Activated T-helper 2 cell treated with anti-CD3 and anti-CD28 coated beads, Interferon-gamma antibody, Interleukin-2, Interleukin-4, amounts not matched to agents 10 μg/mL and 5 μg/mL and 100 μg/mL, durations not matched to agents 14 hours and 24 hours and 36 hours (primary cell): ENCODE data around the gene OR2V2. TPM values are rescaled to one million over a fixed set of nuclear protein-coding genes. Genes with fewer than 3 reads are reported as not detected.
"Not testable (repeated sequence)": the region's sequence is repeated elsewhere in the genome, so short reads cannot be mapped to it uniquely, and the experiment has no call there.

Experiments used
- DNase-seq: peaks from one replicate; pipeline ENCODE4 v3.0.0; 2021; ENCODE audit warnings: low spot score
- H3K27ac Mint-ChIP-seq: one replicate; pipeline ENCODE4 v1.8.0; 2021; ENCODE audit warnings: mixed read lengths
- H3K27me3 Mint-ChIP-seq: one replicate; pipeline ENCODE4 v1.8.0; 2021; ENCODE audit warnings: low read depth, mixed read lengths
- H3K36me3 Mint-ChIP-seq: one replicate; pipeline ENCODE4 v1.8.0; 2021; ENCODE audit warnings: low read depth, mixed read lengths
- H3K4me1 Mint-ChIP-seq: one replicate; pipeline ENCODE4 v1.8.0; 2021; ENCODE audit warnings: low read depth, mixed read lengths
- H3K4me3 Mint-ChIP-seq: one replicate; pipeline ENCODE4 v1.8.0; 2021; ENCODE audit warnings: low read depth, mild to moderate bottlenecking, moderate library complexity, mixed read lengths
- H3K9me3 Mint-ChIP-seq: one replicate; pipeline ENCODE4 v1.8.0; 2021; ENCODE audit warnings: mixed read lengths
- intact Hi-C: fragments of 100-400 bp; cut with micrococcal nuclease; formaldehyde crosslinking; loops from one replicate; pipeline ENCODE4 v1.15.1; 2023
- total RNA-seq: library from RNA; stranded (reverse); gene quantifications from 2 replicates; pipeline ENCODE4 v1.2.3, GENCODE V29; 2022

OR2V2 gene
- total RNA-seq, 1 donor from 2014 or later, result not detected

DNA sequence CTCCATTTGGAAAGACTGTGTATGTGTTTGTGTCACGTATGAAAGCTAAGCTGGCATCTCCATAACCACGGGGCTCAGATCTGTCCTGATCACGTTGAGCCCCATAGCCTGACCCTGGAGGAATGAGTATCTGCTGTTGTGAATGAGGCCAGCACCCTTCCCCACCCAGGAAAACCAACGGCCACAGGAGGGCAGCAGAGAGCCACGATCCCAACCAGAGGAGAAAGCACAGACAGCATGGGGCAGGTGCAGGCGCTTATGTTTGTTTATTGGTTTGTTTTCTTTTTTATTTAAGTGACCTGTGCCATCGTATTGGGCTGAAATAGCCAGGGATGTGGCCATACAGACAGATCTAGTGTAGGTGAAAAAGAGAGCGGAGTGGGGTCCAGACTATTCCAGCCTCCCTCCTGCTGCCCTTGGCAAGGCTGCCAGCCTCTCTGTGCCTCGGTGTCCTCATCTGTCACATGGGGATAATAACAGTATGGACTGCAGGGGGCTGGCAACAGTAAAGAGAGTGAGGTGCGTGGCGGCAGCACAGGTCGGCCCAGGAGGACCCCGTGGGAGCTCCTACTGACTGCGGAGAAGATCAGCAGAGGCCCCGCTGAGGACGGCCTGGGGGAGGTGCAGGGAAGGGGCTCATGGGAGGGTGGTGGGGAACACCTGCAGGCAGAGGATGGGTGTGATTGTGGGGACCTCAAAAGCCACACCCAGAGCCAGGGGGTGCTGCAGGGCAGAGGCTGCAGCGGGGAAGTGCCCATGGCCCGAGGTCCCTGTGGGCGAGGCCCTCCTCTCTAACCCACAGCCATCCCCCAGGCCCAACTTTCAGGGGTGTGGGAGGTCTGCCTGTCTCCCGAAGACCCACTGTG lies 12.1 kb downstream of the OR2V2 start:
- H3K36me3 Mint-ChIP-seq, result no peaks in the 10 kb centered on the region
- H3K27ac Mint-ChIP-seq, result peak overlapping the region; percentile 90
- peaks cover 4% of the 10 kb centered on the region for H3K9me3 Mint-ChIP-seq
- peaks cover 30% of the 10 kb centered on the region for H3K4me1 Mint-ChIP-seq
- peak overlapping the region; percentile 67 for H3K4me3 Mint-ChIP-seq
- DNase-seq, result peak; percentile 83
- H3K27me3 Mint-ChIP-seq, result peaks cover 7% of the 10 kb centered on the region
- intact Hi-C loops, result loop anchor here (1.0 to 5.0 kb wide), 2 partner anchors 25 to 107 kb away; no protein-coding TSS in a partner anchor

DNA sequence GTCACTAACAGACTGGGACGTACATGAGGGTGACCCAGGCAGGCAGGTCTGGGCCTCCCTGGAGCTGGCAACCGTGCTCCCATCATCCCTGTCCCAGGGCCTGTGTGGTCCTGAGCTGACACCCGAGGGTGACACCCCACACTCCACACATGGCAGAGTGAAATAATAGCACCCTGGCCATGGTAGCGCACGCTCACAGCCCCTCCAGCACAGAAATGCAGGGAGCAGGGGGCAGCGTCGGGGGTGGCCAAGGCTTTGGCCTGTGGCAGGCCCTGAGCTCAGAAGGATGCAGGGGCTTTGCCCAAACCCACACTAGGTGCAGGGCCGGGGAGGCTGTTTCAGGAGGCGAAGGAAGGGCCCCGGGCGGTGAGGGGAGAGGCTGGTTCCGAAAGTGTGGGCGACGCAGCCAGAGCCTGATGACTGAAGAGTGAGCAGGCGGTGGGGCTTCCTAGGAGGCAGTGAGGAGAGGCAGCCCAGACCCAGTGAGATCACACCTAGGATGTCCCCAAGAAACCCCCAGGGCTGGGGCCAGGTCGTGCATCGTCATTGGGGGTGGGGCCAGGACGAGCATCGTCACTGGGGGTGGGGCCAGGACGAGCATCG lies 12.9 kb downstream of the OR2V2 start:
- H3K4me1 Mint-ChIP-seq, result peaks cover 29% of the 10 kb centered on the region
- H3K27ac Mint-ChIP-seq, result peak overlapping the region; percentile 83
- DNase-seq, result peak; percentile 64
- no peaks in the 10 kb centered on the region for H3K36me3 Mint-ChIP-seq
- intact Hi-C loops, result loop anchor here (5.0 kb wide), 1 partner anchor 108 kb away; no protein-coding TSS in a partner anchor
- H3K27me3 Mint-ChIP-seq, result peaks cover 7% of the 10 kb centered on the region
- H3K4me3 Mint-ChIP-seq, result peak overlapping the region; percentile 57
- no peaks in the 10 kb centered on the region for H3K9me3 Mint-ChIP-seq

GRCh38 chr5:181160755-181161533 lies 13.6 kb downstream of the OR2V2 start:
- H3K36me3 Mint-ChIP-seq, H3K9me3 Mint-ChIP-seq, H3K27me3 Mint-ChIP-seq: not testable (repeated sequence)
- intact Hi-C loops, result loop anchor here (5.0 kb wide), 1 partner anchor 109 kb away; no protein-coding TSS in a partner anchor
- H3K4me3 Mint-ChIP-seq, result peak overlapping the region; percentile 71
- peak; percentile 51 for DNase-seq
- peak overlapping the region; percentile 95 for H3K27ac Mint-ChIP-seq
- H3K4me1 Mint-ChIP-seq, result peaks cover 33% of the 10 kb centered on the region

DNA sequence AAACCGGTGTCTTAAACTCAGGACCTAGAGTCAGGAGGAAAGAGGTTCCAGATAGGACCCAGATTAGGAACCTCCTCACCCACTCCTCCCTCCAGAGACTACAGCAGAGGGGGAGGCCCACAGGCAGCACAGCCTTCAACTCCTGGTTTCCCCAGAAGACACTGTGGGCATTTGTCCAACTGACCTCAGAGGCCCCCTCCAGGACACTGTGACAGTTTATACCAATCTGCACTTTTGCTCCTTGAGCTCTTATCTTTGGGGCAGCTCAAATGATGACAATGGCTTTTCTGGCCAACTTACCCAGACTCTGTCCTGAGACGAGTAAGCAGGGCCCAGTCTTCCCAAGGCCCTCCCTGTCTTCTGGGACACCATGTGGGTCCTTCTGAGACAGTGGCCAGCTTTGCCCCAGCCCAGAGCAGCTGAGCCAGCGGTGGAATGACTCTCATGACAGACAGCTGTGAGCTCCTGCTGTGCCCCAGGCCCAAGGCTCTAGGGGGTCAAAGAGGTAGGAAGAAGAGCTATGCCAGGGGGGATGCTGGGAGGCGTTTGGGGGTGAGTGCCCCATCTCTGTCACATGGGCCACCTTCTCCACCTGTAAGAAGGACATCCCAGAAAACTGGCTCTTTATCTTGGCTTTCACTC lies 14.3 kb downstream of the OR2V2 start:
- Mint-ChIP-seq H3K27ac (peak overlapping the region; percentile 95), H3K27me3 (peaks cover 9% of the 10 kb centered on the region), H3K4me1 (peaks cover 34% of the 10 kb centered on the region), H3K4me3 (peak overlapping the region; percentile 71), H3K36me3 (no peaks in the 10 kb centered on the region), H3K9me3 (no peaks in the 10 kb centered on the region)
- intact Hi-C loops, result loop anchor here (5.0 kb wide), 1 partner anchor 109 kb away; no protein-coding TSS in a partner anchor
- DNase-seq, result no peak

- Mint-ChIP-seq H3K4me3 (peak overlapping the region; percentile 70), H3K4me1 (peaks cover 45% of the 10 kb centered on the region), H3K27ac (peak overlapping the region; percentile 94), H3K27me3 (peaks cover 11% of the 10 kb centered on the region), H3K9me3 (no peaks in the 10 kb centered on the region), H3K36me3 (no peaks in the 10 kb centered on the region)
- intact Hi-C loops, result loop anchor here (5.0 kb wide), 1 partner anchor 111 kb away; no protein-coding TSS in a partner anchor
- no peak for DNase-seq
These were observed 16.2 kb downstream of the OR2V2 start for GRCh38 chr5:181163487-181164075.

DNA sequence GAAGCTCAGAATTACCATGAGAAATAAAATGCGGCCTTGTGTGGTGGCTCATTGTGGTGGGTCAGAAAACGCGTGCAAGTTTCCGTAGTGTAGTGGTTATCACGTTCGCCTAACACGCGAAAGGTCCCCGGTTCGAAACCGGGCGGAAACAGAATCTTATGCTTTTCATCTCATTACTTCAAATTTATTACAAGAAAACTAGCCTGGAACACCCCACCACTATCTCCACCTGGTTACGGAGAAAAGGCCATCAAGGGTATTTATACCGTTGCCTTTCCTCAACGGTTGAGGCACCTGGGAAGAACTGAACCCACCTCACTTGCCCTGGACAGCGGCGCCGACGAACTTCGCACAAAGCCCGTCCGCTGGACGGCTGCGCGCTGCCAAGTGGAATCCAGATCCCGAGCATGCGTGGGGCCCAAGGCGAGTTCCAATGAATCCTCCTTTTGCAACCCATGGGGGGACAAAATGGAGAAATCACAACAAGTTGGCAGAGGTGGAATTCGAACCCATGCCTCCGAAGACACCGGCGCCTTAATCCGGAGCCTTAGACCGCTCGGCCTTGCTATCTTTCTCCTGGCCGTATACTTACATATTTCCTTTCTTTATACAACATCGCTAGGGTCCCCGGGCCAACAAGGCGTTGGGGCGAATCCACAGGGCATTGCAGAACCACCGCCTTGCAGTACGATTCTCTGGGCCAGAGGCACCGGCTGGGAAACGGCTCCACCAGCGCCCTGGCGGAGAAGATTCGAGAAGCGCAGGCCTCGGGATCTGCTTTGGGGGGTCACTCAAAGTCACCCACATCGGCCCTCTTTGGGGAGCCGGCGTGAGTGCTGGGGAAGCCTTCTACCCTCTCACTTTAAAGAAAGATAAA lies 16.9 kb downstream of the OR2V2 start:
- Mint-ChIP-seq H3K4me3 (peak overlapping the region; percentile 70), H3K27ac (peak overlapping the region; percentile 94), H3K9me3 (no peaks in the 10 kb centered on the region), H3K27me3 (peaks cover 15% of the 10 kb centered on the region), H3K36me3 (no peaks in the 10 kb centered on the region), H3K4me1 (peaks cover 49% of the 10 kb centered on the region)
- intact Hi-C loops, result loop anchor here (5.0 kb wide), 1 partner anchor 112 kb away; no protein-coding TSS in a partner anchor
- DNase-seq, result no peak

DNA sequence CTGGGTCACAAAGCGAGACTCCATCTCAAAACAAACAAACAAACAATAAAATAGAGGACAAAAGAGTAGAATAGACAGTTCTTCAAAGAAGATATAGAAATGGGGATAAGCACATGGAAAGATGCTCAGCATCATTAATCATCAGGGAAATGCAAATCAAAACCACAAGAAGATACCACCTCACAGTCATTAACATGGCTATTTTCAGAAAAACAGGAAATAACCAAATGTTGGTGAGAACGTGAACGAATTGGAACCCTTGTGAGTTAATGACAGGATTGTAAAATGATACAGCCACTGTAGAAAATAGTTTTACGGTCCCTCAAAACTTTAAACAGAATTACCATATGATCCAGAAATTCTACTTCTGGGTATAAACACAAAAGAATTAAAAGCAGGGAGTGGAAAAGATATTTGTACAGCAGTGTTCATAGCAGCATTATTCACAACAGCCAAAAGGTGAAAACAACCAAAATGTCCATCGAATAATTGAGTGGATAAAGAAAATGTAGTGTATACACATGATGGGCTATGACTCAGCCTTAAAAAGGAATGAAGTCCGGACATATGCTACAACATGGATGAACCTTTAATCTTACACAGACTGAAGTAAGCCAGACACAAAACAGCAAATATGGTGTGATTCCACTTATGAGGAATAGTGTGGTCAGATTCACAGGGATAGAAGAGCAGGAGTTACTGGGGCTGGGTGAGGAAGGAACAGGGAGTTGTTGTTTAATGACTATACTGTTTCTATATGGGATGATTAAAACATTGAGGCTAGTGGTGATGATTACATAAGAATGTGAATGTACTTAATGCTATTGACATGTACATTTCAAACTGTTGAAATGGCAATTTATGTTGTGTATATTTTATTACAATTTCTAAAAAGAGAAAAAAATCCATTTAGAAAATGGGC lies 19.7 kb downstream of the OR2V2 start:
- Mint-ChIP-seq H3K27me3 (peaks cover 28% of the 10 kb centered on the region), H3K27ac (peak overlapping the region; percentile 43), H3K9me3 (no peaks in the 10 kb centered on the region), H3K36me3 (no peaks in the 10 kb centered on the region), H3K4me1 (peaks cover 49% of the 10 kb centered on the region), H3K4me3 (no peak overlapping the region)
- intact Hi-C loops, result loop anchor here (2.0 kb wide), 1 partner anchor 50 kb away; no protein-coding TSS in a partner anchor
- no peak for DNase-seq

- intact Hi-C loops, result loop anchor here (2.0 kb wide), 1 partner anchor 49 kb away; no protein-coding TSS in a partner anchor
- H3K9me3 Mint-ChIP-seq, result no peaks in the 10 kb centered on the region
- no peaks in the 10 kb centered on the region for H3K36me3 Mint-ChIP-seq
- no peak overlapping the region for H3K4me3 Mint-ChIP-seq
- H3K4me1 Mint-ChIP-seq, result peaks cover 53% of the 10 kb centered on the region
- H3K27me3 Mint-ChIP-seq, result peaks cover 28% of the 10 kb centered on the region
- DNase-seq, result no peak
- H3K27ac Mint-ChIP-seq, result no peak overlapping the region
These were observed 20.6 kb downstream of the OR2V2 start for GRCh38 chr5:181167814-181168488.

DNA sequence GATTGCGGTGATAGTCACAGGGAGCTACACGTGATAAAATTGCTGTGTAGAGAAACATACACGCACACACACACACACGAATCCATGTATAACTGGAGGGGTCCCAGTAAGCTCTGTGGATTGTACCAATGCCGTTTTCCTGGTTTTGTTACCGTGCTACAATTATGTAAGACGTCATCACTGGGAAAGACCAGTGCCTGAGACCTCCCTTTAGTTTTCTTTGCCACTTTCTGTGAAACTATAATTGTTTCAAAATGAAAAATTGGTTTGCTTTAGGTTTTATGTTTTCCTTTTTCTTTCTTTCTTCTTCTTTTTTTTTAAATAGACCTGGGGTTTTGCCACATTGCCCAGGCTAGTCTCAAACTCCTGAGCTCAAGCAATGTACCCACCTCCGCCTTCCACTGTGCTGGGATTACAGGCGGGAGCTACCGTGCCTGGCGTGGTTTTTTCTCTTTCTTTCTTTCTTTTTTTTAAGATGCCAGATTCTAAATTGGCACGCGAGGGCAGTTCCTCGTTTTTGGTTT lies 21.3 kb downstream of the OR2V2 start:
- H3K36me3 Mint-ChIP-seq, result no peaks in the 10 kb centered on the region
- H3K4me3 Mint-ChIP-seq, result peak overlapping the region; percentile 45
- H3K27ac Mint-ChIP-seq, result no peak overlapping the region
- intact Hi-C loops, result no loop called here
- H3K4me1 Mint-ChIP-seq, result peaks cover 52% of the 10 kb centered on the region
- H3K27me3 Mint-ChIP-seq, result peaks cover 28% of the 10 kb centered on the region
- DNase-seq, result no peak
- H3K9me3 Mint-ChIP-seq, result no peaks in the 10 kb centered on the region
